Activated CD8-positive, alpha-beta memory T cell treated with anti-CD3 and anti-CD28 coated beads, Interleukin-2, amount 50 U/mL, for 4 hours (primary cell): Measurements from ENCODE around the gene DUSP9.
A peak's percentile ranks its signal among the peaks of the same experiment; 100 is the strongest.
"Not testable (repeated sequence)": the region's sequence is repeated elsewhere in the genome, so short reads cannot be mapped to it uniquely, and the experiment has no call there.

ENCODE experiments used
- DNase-seq: peaks from one replicate; pipeline ENCODE4 v3.0.0-alpha.2; 2020

The DUSP9 gene

DNA sequence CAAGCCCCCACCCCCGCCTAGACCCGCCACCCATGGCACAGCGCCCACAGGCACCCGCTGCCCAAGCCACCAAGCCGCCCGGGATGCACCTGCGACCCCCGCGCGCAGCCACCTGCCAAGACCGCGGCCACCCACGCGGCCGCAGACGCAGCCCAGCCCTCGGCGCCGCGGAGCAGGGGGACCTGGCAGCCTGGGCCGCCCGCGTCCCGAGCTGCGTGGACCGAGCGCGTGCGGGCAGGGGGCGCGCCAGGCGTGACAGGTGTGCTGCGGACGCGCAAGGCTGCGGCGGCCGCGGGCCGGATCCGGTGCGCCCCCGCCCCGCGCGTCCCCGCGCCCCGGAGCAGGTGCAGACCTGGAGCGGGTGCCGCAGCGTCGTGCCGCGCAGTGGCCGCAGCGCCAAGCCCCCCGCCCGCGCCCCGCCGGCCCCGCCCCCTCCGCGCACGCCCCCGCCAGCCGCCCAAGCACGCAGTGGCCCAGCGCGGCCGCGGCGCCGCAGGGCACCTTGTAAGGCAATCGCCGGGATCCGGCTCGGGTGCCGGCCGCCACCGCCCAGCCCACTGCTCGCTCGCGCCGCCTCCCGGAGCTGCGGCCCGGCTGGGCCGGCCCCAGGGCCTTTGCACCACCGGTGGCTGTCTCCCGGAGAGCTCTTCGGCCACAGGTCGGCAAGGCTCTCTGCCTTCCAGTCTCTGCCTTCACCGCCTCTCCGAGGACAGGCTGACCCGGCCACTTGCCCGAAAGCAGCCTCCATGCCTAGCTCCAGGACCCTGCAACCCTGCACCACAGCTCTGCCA, 26.6 kb downstream of the DUSP9 start, which contains the start of gene PNCK:
Gene PNCK, minus strand, starts transcription at position 386 of the 791 bp plus-strand sequence. CDS start 737 bp downstream, outside the sequence.
- DNase-seq, result no peak

DNA sequence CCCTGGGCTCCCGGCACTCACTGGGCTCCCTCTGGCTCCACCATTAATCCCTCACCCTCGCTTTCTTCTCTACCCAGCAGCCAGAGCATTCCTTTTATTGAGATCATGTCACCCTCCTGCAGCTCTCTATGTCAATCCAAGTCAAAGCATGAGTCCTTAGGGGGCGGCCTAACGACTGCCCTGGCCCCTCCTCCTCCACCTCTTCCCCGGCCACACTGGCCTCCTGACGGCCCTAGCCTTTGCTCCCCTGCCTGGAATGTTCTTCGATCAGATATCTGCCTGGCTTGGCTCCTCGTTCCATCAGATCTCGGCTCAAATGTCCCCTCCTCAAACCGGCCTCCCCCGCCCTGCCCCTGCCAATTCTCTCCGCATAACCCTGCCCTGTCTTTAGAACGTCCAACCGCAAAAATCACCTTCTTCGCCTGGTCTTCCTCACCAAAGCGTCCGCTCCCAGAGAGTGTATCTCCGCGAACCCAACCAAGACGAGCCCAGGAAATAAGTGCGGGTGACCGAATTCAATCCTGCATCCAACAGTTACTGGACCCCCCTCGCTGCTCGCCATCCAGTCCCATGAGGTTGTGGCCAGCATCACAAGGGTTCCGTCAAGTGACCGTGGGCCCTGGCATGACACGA, 27.3 kb downstream of the DUSP9 start:
- no peak for DNase-seq

DNA sequence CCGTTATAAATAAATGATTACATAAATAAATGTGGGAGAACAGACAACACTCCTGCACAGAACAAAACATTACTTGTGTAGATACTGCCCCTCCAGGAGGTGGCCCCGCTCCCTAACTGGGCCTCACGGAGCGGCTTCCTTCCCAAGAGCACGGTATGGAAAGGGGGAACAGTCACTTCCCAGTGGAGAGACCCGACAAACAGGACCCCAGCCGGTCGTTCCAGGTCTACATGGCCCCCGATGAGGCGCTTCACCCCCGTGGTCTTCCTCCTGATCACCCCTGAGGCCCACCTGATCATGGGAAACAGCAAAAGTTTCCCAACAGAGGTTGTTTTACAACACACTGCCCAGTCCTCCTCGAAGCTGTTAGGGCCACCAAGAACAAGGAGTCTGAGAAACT, 34.2 kb downstream of the DUSP9 start:
- DNase-seq, result no peak

DNA sequence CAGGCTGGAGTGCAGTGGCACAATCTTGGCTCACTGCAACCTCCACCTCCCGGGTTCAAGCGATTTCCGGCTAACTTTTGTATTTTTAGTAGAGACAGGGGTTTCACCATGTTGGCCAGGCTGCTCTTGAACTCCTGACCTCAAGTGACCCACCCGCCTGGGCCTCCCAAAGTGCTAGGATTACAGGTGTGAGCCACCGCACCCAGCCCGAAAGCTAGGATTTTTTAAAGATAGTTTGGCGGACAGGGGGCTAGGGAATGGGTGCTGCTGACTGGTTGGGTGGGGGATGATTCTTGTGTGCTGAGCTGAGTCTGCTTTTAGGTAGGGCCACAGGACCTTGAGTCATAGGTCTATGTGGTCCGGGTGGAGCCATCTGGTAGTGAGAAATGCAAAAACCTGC, 36.5 kb downstream of the DUSP9 start:
- DNase-seq, result not testable (repeated sequence)

DNA sequence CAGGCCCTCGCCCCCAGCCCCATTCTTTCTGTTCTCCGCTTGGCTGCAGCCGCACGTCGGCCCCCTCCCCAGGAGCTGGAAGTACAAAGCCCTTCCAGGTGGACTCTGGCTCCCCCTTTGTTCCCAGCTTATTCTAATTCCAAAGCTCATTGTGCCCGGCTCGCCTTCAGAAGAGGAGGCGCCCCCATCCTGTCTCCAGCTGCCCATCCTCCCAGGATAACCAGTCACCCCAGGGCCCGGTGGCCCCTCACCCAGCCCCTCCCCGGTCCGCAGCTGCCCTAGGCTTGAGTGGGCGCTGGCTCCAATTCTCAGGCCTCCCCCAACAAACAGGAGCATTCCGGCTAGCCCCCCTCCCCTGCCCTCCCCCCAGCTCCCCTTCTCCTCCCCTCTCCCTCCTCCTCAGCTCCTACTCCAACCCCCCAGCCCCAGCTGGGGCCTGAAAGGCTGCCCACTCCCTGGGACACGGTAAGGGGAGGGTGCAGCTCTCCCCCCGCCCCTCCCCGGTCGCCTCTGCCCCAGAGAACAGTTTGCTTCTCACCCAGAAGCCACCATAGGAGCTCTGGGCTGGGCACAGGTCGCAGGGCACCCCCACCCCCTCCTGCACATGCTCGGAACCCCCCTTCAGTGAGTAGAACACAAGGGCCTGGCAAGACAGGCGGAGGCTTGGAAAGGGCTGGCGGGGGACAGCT, 37.6 kb downstream of the DUSP9 start:
- peak; percentile 12 for DNase-seq

DNA sequence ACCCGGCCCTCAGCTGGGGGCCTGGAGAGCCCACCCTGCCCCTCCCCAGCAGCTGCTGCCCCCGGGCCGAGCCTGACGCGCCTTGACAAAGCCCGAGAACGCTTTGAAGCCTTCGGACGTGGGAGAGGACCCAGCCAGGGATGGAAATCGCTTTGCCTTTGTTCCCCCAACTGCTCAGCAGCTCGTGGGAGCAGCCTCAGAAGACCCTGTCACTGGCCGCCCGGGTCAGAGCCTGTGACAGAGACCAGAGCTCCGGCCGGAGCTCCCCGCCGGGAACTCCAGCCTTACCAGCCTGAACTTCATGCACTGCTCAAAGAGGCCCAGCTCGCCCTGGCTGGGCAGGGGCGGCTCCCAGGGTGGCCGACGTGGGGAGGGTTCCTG, 38.1 kb downstream of the DUSP9 start:
- no peak for DNase-seq

DNA sequence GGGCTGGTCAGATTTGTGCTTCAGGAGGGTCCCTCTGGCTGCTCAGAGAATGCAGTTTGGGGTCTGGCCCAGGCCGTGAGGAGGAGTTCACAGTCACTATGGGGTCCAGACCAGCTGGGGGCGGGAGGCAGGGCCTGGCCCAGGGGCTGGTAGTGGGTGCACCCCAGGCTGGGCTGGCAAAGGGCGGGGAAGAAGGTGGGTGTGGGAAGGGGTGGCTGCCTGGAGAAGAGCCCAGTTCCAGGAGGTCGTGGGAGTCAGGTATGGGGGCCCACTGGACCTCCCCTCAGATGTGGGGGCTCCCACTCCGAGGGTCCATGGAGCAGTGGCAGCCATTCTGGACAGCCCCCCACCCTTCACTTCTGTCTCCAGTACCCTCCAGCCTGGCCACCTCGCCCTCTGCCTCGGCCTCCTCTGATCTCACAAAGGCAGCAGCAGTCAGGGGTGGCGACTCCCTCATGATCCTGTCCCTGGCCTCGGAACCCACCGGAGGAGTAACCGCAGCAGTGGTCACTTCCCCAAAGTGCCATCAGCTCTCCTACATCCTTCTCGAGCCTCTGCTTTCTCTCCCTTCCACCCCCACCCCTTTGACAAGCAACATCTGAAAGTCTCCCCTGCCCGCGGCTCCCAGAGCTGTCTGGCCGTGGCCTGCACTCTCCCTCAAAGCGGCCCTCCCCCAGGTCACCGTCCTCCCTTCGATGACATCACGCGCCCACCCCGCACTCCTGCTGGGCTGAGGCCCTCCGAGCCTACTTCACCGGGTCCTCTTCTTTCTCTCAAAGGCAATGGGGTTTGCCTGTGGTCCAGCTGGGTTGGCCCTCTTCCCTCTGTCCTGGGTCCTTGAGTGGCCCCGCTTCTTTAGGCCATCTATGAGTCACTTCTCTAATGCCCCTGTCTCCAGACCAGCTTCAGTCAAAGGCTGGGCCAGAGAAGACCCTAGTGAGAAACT, 39.0 kb downstream of the DUSP9 start:
- DNase-seq, result no peak

DNA sequence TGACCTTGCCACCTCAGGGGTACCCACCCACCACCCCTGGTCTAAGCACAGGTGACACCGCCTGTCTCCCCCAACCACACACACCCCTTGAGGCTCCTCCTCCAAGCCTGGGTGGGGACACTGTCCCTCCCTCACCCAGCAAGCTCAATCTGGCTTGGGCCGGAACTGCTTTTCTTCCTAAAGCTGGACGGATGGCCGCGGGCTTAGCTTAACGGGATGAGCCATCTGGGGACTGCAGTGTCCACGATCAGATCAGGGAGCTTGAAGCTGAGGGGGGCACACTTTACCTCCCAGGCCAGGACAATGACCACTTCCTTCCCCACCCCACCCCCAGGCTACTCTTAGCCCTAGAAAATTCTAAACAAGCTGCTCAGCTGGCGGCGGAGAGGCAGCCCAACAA, 39.7 kb downstream of the DUSP9 start:
- DNase-seq, result no peak

DNA sequence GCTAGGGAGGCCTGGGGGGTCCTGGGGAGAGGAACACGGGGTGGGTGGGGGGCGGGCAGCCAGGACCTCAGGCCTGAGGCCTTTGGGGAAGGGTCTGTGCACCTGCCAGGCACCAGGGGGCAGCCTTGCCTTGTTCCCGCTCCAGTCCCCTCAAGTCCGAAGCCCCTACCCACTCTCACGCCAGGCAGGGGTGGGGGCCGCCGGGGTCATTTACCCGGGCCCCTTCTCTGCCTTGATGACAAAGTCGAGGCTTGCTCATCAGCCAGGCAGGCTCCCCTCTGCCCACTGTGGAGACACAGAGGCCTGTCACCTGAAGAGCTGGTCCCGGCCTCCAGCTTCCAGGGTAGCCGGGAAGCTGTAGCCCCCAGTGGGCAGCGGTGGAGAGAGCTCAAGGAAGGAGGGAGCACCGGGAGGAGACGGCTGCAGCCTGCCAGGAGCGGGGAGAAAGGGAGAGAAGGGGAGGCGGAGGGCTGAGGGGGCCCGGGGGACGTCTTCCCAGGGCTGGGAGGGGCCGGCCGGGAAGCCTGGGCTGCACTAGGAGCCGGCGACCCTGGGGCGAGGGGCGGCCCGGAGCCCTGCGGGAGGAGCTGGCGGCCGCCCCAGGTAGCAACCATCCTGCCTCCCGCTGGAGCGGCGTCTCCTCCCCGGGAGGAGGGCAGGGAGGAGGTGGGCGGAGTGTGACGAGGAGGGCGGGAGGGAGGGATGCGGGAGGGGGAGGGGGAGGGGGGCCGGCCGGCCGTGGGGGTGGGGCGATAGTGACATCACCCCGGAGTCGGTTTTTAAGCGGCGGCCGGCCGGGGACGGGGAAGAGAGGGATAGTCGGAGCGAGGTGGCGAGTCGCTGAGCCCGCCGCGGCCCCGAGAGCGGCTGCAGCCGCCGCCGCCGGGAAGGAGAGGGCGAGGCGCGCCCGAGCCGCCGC, 40.4 kb downstream of the DUSP9 start, which contains the start of gene SLC6A8:
Gene SLC6A8, plus strand, starts transcription at position 806 of the 919 bp plus-strand sequence. CDS start 649 bp downstream, outside the sequence.
- DNase-seq, result peak; percentile 40

DNA sequence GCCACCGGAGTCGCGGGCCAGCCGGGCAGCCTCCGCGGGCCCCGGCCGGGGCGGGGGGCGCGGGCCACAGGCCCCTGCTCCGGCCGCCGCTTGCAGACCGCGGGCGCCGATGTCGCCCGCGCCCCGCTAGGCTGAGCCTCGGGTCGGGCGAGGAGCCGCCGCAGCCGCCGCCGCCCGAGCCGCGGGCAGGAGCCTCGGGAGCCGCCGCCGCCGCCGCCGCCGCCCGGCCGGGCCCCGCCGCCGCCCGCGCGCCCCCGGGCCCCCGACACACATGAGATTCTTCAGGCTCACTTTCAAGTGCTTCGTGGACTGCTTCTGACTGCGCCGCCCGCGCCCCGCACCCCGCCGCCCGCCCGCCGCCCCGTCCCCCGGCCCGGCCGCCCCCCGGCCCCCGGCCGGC, 41.1 kb downstream of the DUSP9 start:
- DNase-seq, result no peak

DNA sequence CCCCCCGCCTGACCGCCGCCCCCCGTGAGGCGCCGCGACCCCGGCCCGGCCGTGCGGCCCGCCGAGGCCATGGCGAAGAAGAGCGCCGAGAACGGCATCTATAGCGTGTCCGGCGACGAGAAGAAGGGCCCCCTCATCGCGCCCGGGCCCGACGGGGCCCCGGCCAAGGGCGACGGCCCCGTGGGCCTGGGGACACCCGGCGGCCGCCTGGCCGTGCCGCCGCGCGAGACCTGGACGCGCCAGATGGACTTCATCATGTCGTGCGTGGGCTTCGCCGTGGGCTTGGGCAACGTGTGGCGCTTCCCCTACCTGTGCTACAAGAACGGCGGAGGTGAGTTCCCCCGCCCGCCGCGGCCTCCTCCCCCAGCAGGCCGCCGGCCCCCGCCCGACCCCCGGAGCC, 41.5 kb downstream of the DUSP9 start:
- DNase-seq, result no peak

DNA sequence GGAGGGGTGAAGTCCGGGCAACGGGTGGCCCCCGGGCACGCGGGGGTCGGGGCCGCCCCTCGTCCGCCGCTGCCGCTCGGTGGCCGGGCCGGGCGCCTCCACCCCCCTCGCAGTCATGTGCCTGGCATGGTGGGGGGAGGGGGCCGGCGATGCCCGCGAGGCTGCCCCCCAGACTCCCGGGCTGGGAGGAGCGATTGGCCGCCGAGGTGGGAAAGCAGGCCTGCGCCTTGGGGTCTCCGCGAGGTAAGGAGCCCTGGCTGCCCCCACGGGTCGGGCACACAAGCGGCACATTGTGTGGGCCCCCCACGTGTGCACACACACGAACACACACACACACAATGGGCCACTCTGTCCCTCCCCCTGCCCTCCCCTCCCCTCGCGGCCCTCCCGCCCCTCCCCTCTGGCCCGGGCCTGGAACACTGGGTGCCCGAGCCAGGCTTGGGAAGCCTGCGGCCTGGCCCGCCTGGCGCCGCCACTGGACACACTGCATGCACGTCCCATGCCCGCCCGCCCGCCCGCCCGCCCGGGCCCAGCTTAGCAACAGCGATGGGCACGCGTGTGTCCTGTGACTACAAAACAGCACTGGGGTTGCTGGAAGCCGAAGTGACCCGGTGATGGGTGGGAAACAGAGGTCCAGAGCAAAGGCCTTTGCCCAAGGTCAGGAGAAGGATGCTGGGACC, 42.0 kb downstream of the DUSP9 start:
- no peak for DNase-seq

DNA sequence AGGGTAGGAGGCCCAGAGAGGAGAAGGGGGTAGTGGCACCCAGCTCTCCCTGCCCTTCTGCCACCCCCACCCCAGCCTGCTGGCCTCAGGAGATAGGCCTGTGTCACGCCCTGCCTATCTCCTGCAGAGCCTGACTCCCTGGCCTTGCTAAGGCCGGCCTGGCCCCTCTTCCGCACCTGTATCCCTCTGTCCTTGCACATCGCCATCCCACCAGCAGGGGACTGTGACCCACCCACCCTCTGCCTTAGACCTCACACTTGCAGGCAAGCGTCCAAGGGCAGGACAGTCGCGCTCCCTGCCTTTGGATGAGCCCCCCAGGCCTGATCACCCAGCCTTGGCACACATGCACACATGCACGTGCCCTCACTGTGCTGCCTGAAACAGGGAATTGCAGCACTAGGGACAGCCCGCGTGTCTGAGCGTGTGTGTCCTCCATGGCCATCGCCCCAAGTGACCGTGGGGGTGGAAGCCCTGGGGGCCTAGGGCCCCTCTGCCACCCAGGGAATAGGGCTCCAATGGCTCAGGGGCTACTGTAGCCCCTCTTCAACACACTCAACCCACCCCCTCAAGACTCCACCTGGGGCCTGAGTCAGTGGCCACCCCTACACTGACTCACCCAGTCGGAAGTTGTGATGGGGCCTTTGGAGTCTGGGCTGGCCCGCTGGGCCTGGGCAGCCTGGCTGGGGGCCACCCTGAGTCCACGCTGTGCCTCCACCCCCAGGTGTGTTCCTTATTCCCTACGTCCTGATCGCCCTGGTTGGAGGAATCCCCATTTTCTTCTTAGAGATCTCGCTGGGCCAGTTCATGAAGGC, 42.9 kb downstream of the DUSP9 start:
- no peak for DNase-seq

DNA sequence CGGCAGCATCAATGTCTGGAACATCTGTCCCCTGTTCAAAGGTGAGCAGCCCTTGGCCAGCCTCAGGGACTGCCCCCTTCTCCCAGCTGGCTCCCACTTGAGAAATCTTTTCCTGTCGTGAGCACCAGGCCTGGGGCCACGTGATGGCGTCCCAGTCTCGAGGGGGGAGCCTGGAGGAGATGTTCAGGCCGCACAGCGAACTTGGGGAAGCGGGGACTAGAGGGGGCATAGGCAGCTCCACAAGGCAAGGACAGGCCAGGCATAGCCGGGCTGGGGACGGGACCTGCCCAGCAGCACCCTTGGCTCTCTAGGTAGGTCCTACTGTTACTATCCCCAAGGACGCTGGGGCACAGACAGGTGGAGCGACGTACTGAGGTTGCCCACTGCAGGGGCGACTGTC, 43.5 kb downstream of the DUSP9 start:
- no peak for DNase-seq

DNA sequence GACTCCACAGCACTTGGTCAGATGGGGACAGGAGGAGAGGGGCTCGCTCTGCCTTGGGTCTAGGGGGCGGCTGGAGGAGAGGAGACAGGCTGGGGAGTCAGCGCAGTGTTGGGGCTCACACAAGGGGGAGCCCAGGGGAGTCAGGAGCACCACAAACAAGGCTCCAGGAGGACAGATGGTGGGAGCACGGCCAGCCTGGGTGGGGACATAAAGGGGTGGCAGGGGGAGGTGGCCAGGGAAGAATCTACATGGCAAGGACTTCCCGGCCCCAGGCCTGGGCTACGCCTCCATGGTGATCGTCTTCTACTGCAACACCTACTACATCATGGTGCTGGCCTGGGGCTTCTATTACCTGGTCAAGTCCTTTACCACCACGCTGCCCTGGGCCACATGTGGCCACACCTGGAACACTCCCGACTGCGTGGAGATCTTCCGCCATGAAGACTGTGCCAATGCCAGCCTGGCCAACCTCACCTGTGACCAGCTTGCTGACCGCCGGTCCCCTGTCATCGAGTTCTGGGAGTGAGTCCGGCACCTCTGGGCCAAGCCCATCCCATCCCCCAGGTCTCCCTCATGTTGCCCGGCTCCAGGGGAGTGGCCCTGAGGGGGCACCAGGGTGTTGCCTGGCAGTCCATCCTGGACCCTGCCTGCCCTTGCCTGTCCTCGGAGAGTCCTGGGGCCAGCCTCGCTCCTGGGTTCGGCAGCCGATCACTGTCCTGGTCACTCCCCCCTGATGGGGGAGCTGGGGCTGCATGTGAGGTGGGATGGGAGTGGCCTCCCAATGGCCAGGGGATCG, 44.2 kb downstream of the DUSP9 start:
- DNase-seq, result not testable (repeated sequence)

DNA sequence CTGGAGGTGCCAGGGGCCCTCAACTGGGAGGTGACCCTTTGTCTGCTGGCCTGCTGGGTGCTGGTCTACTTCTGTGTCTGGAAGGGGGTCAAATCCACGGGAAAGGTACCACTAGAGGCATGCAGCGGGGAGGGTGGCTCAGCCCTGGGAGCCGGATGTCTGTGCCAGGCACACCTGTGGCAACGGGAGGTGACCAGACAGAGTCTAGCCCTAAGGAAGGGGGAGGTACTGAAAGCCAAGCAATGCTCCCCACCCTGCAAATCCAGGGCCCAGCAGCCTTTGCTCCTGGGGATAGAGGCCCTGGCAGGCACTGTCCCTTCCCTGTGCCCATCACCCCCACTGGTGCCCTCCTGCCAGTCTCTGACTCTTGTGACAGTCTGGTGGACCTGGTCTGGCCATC, 45.0 kb downstream of the DUSP9 start:
- DNase-seq, result no peak

DNA sequence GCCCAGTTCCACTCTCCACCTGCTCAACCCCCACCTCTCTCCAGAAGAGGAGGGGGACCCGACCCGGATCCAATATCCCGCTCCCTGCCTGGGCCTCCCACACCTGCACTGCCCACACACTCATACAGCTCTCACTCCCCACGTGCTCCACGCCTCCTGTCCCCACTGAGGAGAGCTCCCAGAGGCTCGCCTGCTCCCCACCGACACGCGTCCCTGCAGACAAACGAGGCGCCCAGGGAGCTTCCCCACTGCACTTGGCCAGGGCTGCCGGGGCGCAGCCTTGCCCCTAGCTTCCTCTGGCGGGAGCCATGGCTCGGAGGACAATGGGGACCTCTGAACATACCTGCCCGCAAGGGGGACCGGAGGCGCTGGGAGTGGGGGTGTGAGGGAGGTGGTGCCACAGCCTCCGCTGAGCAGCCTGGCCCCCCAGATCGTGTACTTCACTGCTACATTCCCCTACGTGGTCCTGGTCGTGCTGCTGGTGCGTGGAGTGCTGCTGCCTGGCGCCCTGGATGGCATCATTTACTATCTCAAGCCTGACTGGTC, 45.7 kb downstream of the DUSP9 start:
- DNase-seq, result no peak

DNA sequence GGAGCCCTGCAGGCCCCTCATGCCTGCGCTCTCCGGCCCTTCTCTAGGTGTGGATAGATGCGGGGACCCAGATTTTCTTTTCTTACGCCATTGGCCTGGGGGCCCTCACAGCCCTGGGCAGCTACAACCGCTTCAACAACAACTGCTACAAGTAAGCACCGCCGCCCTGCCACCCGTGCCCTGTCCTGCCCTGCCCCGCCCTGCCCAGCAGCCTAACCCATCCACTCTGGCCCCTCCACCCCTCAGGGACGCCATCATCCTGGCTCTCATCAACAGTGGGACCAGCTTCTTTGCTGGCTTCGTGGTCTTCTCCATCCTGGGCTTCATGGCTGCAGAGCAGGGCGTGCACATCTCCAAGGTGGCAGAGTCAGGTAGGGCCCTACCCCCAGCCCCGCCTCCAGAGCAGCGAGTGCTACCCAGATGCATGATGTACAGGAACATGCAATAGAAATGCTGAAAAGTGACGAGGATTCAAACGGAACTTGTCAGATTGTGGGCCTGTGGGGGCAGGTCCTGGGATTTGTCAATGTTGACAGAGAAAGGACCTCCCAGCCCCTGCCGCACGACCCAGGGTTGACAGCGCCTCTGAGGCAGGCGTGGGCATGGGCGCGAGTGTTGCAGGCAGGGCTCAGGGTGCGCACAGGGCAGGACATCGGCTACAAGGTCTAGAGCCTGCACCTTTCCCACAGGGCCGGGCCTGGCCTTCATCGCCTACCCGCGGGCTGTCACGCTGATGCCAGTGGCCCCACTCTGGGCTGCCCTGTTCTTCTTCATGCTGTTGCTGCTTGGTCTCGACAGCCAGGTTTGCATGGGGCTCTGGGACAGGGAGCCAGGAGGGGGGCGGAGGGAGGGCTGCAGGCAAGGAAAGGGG, 46.4 kb downstream of the DUSP9 start:
- DNase-seq, result no peak
